ENCODE results near the gene F10.
"Not testable (repeated sequence)": the region's sequence is repeated elsewhere in the genome, so short reads cannot be mapped to it uniquely, and the experiment has no call there.

F10 gene

GRCh38 chr13:113109151-113110047 lies 13.2 kb upstream of the F10 start:
- no peak for TF ChIP-seq CTCF (IDR thresholded peaks at IDR 0.05; ENCODE audit: low read depth, low read length, missing control alignments)
- DNase-seq (ENCODE audit: extremely low read depth, low read depth): no peak
- H3K4me3 ChIP-seq (replicated peaks; ENCODE audit: low read depth, low read length): no peak overlapping the region

GRCh38 chr13:113110048-113110851 lies 12.3 kb upstream of the F10 start:
- DNase-seq (ENCODE audit: extremely low read depth, low read depth): no peak
- TF ChIP-seq CTCF (IDR thresholded peaks at IDR 0.05; ENCODE audit: low read depth, low read length, missing control alignments): no peak
- no peak overlapping the region for H3K4me3 ChIP-seq (replicated peaks; ENCODE audit: low read depth, low read length)

- no peak for DNase-seq (ENCODE audit: extremely low read depth, low read depth)
- no peak for TF ChIP-seq CTCF (IDR thresholded peaks at IDR 0.05; ENCODE audit: low read depth, low read length, missing control alignments)
- H3K4me3 ChIP-seq (replicated peaks; ENCODE audit: low read depth, low read length): no peak overlapping the region
Measured at GRCh38 chr13:113110852-113111315, 11.7 kb upstream of the F10 start.

- not testable (repeated sequence) for H3K4me3 ChIP-seq (replicated peaks; ENCODE audit: low read depth, low read length); DNase-seq (ENCODE audit: extremely low read depth, low read depth)
Measured at GRCh38 chr13:113111821-113112220, 10.8 kb upstream of the F10 start.

- not testable (repeated sequence) for DNase-seq (ENCODE audit: extremely low read depth, low read depth); H3K4me3 ChIP-seq (replicated peaks; ENCODE audit: low read depth, low read length)
Measured at GRCh38 chr13:113112475-113112874, 10.1 kb upstream of the F10 start.

- DNase-seq (ENCODE audit: extremely low read depth, low read depth): no peak
- H3K4me3 ChIP-seq (replicated peaks; ENCODE audit: low read depth, low read length): no peak overlapping the region
- no peak for TF ChIP-seq CTCF (IDR thresholded peaks at IDR 0.05; ENCODE audit: low read depth, low read length, missing control alignments)
Measured at GRCh38 chr13:113112893-113113845, 9.4 kb upstream of the F10 start.

- TF ChIP-seq CTCF (IDR thresholded peaks at IDR 0.05; ENCODE audit: low read depth, low read length, missing control alignments): no peak
- no peak overlapping the region for H3K4me3 ChIP-seq (replicated peaks; ENCODE audit: low read depth, low read length)
- DNase-seq (ENCODE audit: extremely low read depth, low read depth): no peak
Measured at GRCh38 chr13:113113846-113114271, 8.7 kb upstream of the F10 start.

Measured in HFF-Myc (cell line).